ENCODE results near the gene POSTN.

DNA sequence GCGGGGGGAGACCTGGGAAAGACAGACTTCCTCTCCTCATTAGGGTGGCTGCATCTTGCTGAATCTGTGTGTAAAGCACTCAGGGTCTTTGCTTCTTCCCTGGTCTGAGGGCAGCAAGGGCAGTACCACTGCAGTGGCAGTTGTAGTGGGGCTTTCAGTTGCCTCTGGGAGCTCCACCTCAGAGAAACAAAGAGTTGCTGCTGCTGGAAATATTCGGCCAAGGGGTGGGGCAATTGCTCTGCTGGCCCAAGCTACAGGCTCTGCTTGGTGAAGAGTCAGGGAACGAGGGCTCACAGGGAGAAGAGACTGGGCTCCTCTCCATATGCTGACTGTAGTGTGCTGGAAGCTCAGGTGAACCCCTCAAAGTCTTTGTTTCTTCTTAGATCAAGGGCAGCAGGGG, 52.5 kb downstream of the POSTN start:
- TF ChIP-seq, protein P1, sequence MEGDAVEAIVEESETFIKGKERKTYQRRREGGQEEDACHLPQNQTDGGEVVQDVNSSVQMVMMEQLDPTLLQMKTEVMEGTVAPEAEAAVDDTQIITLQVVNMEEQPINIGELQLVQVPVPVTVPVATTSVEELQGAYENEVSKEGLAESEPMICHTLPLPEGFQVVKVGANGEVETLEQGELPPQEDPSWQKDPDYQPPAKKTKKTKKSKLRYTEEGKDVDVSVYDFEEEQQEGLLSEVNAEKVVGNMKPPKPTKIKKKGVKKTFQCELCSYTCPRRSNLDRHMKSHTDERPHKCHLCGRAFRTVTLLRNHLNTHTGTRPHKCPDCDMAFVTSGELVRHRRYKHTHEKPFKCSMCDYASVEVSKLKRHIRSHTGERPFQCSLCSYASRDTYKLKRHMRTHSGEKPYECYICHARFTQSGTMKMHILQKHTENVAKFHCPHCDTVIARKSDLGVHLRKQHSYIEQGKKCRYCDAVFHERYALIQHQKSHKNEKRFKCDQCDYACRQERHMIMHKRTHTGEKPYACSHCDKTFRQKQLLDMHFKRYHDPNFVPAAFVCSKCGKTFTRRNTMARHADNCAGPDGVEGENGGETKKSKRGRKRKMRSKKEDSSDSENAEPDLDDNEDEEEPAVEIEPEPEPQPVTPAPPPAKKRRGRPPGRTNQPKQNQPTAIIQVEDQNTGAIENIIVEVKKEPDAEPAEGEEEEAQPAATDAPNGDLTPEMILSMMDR (IDR thresholded peaks at IDR 0.05) = no peak
- TF ChIP-seq EP300 (IDR thresholded peaks at IDR 0.05) (no peak), POLR2AphosphoS5 (IDR thresholded peaks at IDR 0.05) (no peak)
